Left colon (tissue), 2 donors: ENCODE data around the gene TM6SF1. TPM values are rescaled to one million over a fixed set of nuclear protein-coding genes. Genes with fewer than 3 reads are reported as not detected.
"Not testable (repeated sequence)": the region's sequence is repeated elsewhere in the genome, so short reads cannot be mapped to it uniquely, and the experiment has no call there.

ENCODE experiments used
- ATAC-seq: fragments of 200-7000 bp; cut with Tn5 transposase; one replicate; pipeline ENCODE4 v1.9.1; 2020; ENCODE audit warnings: mild to moderate bottlenecking, moderate library complexity
- DNase-seq, 2 donors: peaks; one replicate each; pipeline ENCODE4 v3.0.0-alpha.2; 2020
- intact Hi-C, 2 donors: fragments of 100-400 bp; cut with DNase I in 1 of 2; cut with micrococcal nuclease in 1 of 2; formaldehyde crosslinking; loops; one replicate each; pipeline versions ENCODE4 v1.11.2 to v1.14.0; 2022; cut with DNase I, micrococcal nuclease
- long read RNA-seq: library from polyadenylated mRNA; unstranded; transcript quantifications from one replicate; pipeline ENCODE4 v2.0.0, GENCODE V29; 2021
- total RNA-seq, 2 donors: library from RNA; stranded (reverse); fragmentation: NEBNext Ultra II Directional; extraction: Animal tissue kit (Norgen Biotek cat#: 25700); gene quantifications; one replicate each; pipeline ENCODE4 v1.2.1, GENCODE V29; 2021
- donor health status: DM: no; HTN: no; CAD: no.
- donor health status: DM: yes; HTN: yes; CAD: no.

TM6SF1 gene
- total RNA-seq: 1 to 10 TPM in 1 of 2 donors, under 1 TPM in 1; 0.67 to 2.0 TPM
- long read RNA-seq, partial matches to known transcripts: 0 of 4 reads
- long read RNA-seq, other reads (novel, unspliced or antisense): 2 of 4 reads

GRCh38 chr15:83106994-83107840 lies at the start of gene TM6SF1:
TM6SF1 (plus strand) TSS chr15:83107645; CDS start chr15:83107681, 36 bp downstream.
- ATAC-seq (peak; percentile 21), DNase-seq (no peak)
- intact Hi-C loops: no loop called here

GRCh38 chr15:83057696-83058376 lies 49.6 kb upstream of the TM6SF1 start:
- intact Hi-C loops: no loop called here
- ATAC-seq (no peak), DNase-seq (no peak)

- intact Hi-C loops: no loop called here
- ATAC-seq: peak; percentile 50
These were observed 45.8 kb upstream of the TM6SF1 start for GRCh38 chr15:83061680-83062079.

GRCh38 chr15:83062768-83063180 lies 44.7 kb upstream of the TM6SF1 start:
- no peak for DNase-seq
- intact Hi-C loops: no loop called here
- no peak for ATAC-seq

More at GRCh38 chr15:83061680-83062079, 45.8 kb upstream of the TM6SF1 start:
- no peak for DNase-seq

GRCh38 chr15:83063551-83063950 lies 43.9 kb upstream of the TM6SF1 start:
- ATAC-seq (no peak), DNase-seq (no peak)
- intact Hi-C loops: no loop called here

GRCh38 chr15:83064859-83065258 lies 42.6 kb upstream of the TM6SF1 start:
- intact Hi-C loops: no loop called here
- DNase-seq (no peak), ATAC-seq (no peak)

- ATAC-seq: no peak
These were observed 42.0 kb upstream of the TM6SF1 start for GRCh38 chr15:83065431-83065830.

GRCh38 chr15:83066034-83066733 lies 41.3 kb upstream of the TM6SF1 start:
- intact Hi-C loops: no loop called here
- DNase-seq (peak in 1 of 2 donors; percentile 26), ATAC-seq (no peak)

More at GRCh38 chr15:83065431-83065830, 42.0 kb upstream of the TM6SF1 start:
- no peak for DNase-seq
- intact Hi-C loops: no loop called here

GRCh38 chr15:83066734-83067637 lies 40.5 kb upstream of the TM6SF1 start, which contains the start of gene BTBD1:
BTBD1 (minus strand) TSS chr15:83067252; CDS start chr15:83067151, 101 bp downstream.
- DNase-seq: peak; percentile 92 to 96
- intact Hi-C loops: no loop called here

GRCh38 chr15:83067638-83067962 lies 39.8 kb upstream of the TM6SF1 start:
- DNase-seq: no peak
- intact Hi-C loops: no loop called here
- no peak for ATAC-seq

More at GRCh38 chr15:83066734-83067637, 40.5 kb upstream of the TM6SF1 start, which contains the start of gene BTBD1:
- peak; percentile 98 for ATAC-seq

- ATAC-seq (no peak), DNase-seq (no peak)
- intact Hi-C loops: no loop called here
These were observed 39.4 kb upstream of the TM6SF1 start for GRCh38 chr15:83068054-83068453.

- DNase-seq, ATAC-seq, intact Hi-C loops: not testable (repeated sequence)
These were observed 38.2 kb upstream of the TM6SF1 start for GRCh38 chr15:83069211-83069642.

- intact Hi-C loops: no loop called here
- DNase-seq: no peak
- no peak for ATAC-seq
These were observed 29.8 kb upstream of the TM6SF1 start for GRCh38 chr15:83077491-83078230.

- intact Hi-C loops: no loop called here
- ATAC-seq (no peak), DNase-seq (no peak)
These were observed 28.7 kb upstream of the TM6SF1 start for GRCh38 chr15:83078712-83079111.

- no peak for DNase-seq
- intact Hi-C loops: no loop called here
- no peak for ATAC-seq
These were observed 26.0 kb upstream of the TM6SF1 start for GRCh38 chr15:83081256-83082014.

GRCh38 chr15:83082730-83083386 lies 24.6 kb upstream of the TM6SF1 start:
- intact Hi-C loops: no loop called here
- DNase-seq (no peak), ATAC-seq (no peak)
